ENCODE data around the gene ARHGAP27.

GRCh38 chr17:45391291-45391690 lies 41.4 kb downstream of the ARHGAP27 start:
- no peak for TF ChIP-seq HMGXB4 (CRISPR knock-in tag; IDR thresholded peaks at IDR 0.05)
- TF ChIP-seq CTCF (IDR thresholded peaks at IDR 0.05), result no peak
- no peak for TF ChIP-seq IRF2 (CRISPR knock-in tag; IDR thresholded peaks at IDR 0.05; ENCODE audit: borderline replicate concordance, low read depth)
- TF ChIP-seq NR1H2 (CRISPR knock-in tag; IDR thresholded peaks at IDR 0.05), result no peak
- TF ChIP-seq TCF7 (CRISPR knock-in tag; IDR thresholded peaks at IDR 0.05; ENCODE audit: low read depth), result no peak
- TF ChIP-seq MXD4 (CRISPR knock-in tag; IDR thresholded peaks at IDR 0.05; ENCODE audit: borderline replicate concordance), result no peak
- TF ChIP-seq PREB (CRISPR knock-in tag; IDR thresholded peaks at IDR 0.05; ENCODE audit: borderline replicate concordance), result no peak
- TF ChIP-seq MAX (CRISPR knock-in tag; IDR thresholded peaks at IDR 0.05), result no peak
- TF ChIP-seq NR2C2 (CRISPR knock-in tag; IDR thresholded peaks at IDR 0.05), result no peak
- TF ChIP-seq USF2 (CRISPR knock-in tag; IDR thresholded peaks at IDR 0.05), result no peak
- no peak for TF ChIP-seq ZSCAN18 (CRISPR knock-in tag; IDR thresholded peaks at IDR 0.05)

Measured in WTC11 (cell line).